ENCODE measurements around the gene PRSS35. TPM values are rescaled to one million over a fixed set of nuclear protein-coding genes. Genes with fewer than 3 reads are reported as not detected.

Gene PRSS35
- total RNA-seq, 4 donors from 2014 or later: 0.13 to 0.17 TPM; not detected in 2

DNA sequence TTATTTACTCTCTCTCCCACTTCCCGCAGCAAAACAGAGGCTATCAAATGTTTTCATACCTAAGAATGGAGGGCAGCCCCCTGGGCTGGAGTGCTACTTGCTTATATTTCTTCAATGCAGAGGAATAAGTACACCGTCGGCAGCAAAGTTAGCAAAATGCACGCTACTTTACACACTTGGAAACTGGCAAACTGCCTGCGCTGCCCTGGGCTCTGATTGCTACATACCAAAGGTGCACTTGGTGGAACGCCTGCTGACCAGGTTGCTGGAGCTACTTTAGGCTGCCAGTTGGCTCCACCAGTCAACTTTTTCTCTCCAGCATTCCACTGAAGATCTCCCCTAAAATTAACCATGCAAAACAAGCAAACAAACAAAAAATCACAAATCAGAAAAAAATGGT lies 62.4 kb downstream of the PRSS35 start:
- DNase-seq (ENCODE audit: low spot score in 2 of 2): no peak
- H3K4me3 ChIP-seq (ENCODE audit: low read depth, poor library complexity, severe bottlenecking): no peak overlapping the region
- intact Hi-C loops (cut with DNase I; ENCODE audit: low total_unique reads): no loop called here
- 67 to 83% methylated on average over 6 of the region's 6 CpGs for whole genome bisulfite sequencing, 2 donors
- no peak for TF ChIP-seq POLR2A (IDR thresholded peaks at IDR 0.05)
- TF ChIP-seq, protein P1, sequence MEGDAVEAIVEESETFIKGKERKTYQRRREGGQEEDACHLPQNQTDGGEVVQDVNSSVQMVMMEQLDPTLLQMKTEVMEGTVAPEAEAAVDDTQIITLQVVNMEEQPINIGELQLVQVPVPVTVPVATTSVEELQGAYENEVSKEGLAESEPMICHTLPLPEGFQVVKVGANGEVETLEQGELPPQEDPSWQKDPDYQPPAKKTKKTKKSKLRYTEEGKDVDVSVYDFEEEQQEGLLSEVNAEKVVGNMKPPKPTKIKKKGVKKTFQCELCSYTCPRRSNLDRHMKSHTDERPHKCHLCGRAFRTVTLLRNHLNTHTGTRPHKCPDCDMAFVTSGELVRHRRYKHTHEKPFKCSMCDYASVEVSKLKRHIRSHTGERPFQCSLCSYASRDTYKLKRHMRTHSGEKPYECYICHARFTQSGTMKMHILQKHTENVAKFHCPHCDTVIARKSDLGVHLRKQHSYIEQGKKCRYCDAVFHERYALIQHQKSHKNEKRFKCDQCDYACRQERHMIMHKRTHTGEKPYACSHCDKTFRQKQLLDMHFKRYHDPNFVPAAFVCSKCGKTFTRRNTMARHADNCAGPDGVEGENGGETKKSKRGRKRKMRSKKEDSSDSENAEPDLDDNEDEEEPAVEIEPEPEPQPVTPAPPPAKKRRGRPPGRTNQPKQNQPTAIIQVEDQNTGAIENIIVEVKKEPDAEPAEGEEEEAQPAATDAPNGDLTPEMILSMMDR (IDR thresholded peaks at IDR 0.05): no peak

Other genes with a start within 250 kb of the PRSS35 start
- gene ME1, start 81.5 kb upstream of the PRSS35 start, total RNA-seq: 10 to 100 TPM; 17.3 to 55.0 (median 20.8) TPM
- gene SNAP91, start 196.6 kb downstream of the PRSS35 start, total RNA-seq: not detected